Measurements from ENCODE around the gene TPPP.
"Not testable (repeated sequence)": the region's sequence is repeated elsewhere in the genome, so short reads cannot be mapped to it uniquely, and the experiment has no call there.

The TPPP gene

GRCh38 chr5:696191-696590 is 3.0 kb upstream of the TPPP start:
- not testable (repeated sequence) for H3K4me3 ChIP-seq (ENCODE audit: low read depth, low read length)

GRCh38 chr5:695475-695874 is 2.3 kb upstream of the TPPP start:
- H3K4me3 ChIP-seq (ENCODE audit: low read depth, low read length): not testable (repeated sequence)

- H3K4me3 ChIP-seq (ENCODE audit: low read depth, low read length): not testable (repeated sequence)
Measured at GRCh38 chr5:694042-694431, 885 bp upstream of the TPPP start.

- H3K4me3 ChIP-seq (ENCODE audit: low read depth, low read length): not testable (repeated sequence)
Measured at GRCh38 chr5:692529-693041, 567 bp downstream of the TPPP start.

GRCh38 chr5:691817-692528 is 1.2 kb downstream of the TPPP start:
- no peak overlapping the region for H3K4me3 ChIP-seq (ENCODE audit: low read depth, low read length)
- TF ChIP-seq, protein P1, sequence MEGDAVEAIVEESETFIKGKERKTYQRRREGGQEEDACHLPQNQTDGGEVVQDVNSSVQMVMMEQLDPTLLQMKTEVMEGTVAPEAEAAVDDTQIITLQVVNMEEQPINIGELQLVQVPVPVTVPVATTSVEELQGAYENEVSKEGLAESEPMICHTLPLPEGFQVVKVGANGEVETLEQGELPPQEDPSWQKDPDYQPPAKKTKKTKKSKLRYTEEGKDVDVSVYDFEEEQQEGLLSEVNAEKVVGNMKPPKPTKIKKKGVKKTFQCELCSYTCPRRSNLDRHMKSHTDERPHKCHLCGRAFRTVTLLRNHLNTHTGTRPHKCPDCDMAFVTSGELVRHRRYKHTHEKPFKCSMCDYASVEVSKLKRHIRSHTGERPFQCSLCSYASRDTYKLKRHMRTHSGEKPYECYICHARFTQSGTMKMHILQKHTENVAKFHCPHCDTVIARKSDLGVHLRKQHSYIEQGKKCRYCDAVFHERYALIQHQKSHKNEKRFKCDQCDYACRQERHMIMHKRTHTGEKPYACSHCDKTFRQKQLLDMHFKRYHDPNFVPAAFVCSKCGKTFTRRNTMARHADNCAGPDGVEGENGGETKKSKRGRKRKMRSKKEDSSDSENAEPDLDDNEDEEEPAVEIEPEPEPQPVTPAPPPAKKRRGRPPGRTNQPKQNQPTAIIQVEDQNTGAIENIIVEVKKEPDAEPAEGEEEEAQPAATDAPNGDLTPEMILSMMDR (IDR thresholded peaks at IDR 0.05; ENCODE audit: low read depth, low read length): no peak

- not testable (repeated sequence) for H3K4me3 ChIP-seq (ENCODE audit: low read depth, low read length)
Measured at GRCh38 chr5:691049-691448, 2.1 kb downstream of the TPPP start.

- not testable (repeated sequence) for H3K4me3 ChIP-seq (ENCODE audit: low read depth, low read length)
Measured at GRCh38 chr5:690293-690692, 2.9 kb downstream of the TPPP start.

DNA sequence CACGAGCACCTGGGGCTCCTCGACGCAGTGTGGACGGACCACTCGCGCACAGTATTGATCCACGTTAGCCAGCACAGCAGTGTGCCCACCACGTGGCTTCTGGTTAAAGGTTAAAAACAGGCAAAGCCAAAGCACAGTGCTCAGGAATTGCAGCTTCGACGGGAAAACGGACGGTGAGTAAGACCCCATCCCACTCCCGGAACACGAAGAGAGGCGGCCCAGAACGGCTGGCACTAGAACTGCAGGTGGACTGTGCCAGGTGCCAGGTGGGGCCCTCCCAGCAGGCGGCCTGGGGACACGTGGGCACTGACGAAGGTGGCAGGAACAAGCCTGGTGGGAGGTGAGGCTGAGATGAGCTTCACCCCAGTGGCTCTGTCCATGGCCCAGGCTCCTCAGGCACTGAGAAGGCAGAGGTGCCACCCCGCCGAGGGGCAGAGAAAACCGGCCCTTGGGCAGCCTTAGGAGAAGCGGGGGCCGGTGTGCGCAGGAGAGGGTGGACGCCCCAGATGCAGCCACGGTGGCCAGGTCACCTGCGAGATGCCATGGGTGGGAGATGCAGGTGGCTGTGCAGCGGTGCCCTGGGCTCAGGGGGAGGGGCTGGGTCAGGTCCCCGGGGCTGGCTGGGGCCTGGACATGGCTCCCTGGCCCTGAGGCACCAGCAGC is 4.7 kb downstream of the TPPP start:
- H3K4me3 ChIP-seq (ENCODE audit: low read depth, low read length): not testable (repeated sequence)

DNA sequence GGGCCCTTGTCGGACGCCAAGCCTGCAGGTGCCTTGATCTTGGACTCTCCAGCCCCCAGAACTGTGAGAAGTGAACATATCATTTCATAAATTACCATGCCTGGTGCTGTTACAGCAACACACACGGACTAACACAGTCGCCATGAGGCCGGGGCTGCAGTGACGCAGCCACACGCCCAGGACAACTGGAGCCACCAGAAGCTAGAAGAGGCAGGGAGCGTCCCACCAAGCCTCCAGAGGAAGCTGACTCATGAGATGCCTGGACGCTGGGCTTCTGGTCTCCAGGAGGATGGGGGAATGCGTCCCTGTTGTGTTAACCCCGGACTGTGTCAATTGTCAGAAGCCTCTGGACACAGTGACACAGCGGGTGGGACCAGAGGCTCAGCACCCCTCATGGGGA is 6.2 kb downstream of the TPPP start:
- not testable (repeated sequence) for H3K4me3 ChIP-seq (ENCODE audit: low read depth, low read length)

GRCh38 chr5:686172-686523 is 7.0 kb downstream of the TPPP start:
- H3K4me3 ChIP-seq (ENCODE audit: low read depth, low read length): not testable (repeated sequence)

GRCh38 chr5:685262-686171 is 7.6 kb downstream of the TPPP start:
- no peak overlapping the region for H3K4me3 ChIP-seq (ENCODE audit: low read depth, low read length)
- TF ChIP-seq, protein P1 (IDR thresholded peaks at IDR 0.05; ENCODE audit: low read depth, low read length): no peak

DNA sequence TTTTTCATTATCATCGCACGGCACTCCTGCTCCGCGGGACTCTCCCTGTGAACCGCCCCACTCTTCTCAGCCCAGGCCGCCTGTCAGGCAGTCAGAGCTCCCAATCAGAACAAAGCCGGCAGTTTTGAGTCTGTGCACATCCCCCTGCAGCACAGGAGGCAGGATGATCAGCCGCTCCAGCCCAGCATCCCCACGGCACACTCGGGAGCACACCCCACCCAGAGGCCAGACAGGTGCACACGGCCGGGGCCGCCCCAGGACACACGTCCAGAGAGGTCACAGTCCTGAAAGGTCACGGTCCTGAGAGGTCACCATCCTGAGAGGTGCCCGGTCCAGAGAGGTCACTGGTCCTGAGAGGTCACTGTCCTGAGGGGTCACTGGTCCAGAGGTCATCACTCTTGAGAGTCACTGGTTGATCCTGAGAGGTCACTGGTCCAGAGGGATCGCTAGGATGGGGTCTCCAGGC is 8.4 kb downstream of the TPPP start:
- H3K4me3 ChIP-seq (ENCODE audit: low read depth, low read length): no peak overlapping the region

More for the DNA sequence above, 8.4 kb downstream of the TPPP start:
- TF ChIP-seq, protein P1 (IDR thresholded peaks at IDR 0.05; ENCODE audit: low read depth, low read length): no peak

All from WI38 (cell line).